Thoracic aorta (tissue), 2 donors: ENCODE results near the gene ITSN2. TPM values are rescaled to one million over a fixed set of nuclear protein-coding genes. Genes with fewer than 3 reads are reported as not detected.

Experiments
- ATAC-seq: fragments of 150-250 bp; one replicate; pipeline ENCODE4 v1.8.0; 2017; ENCODE audit warnings: low read depth; ENCODE audit not compliant: insufficient number of reproducible peaks, low FRiP score
- DNase-seq: peaks from one replicate; pipeline ENCODE4 v3.0.0-alpha.2; 2020; ENCODE audit warnings: low spot score
- H3K27ac ChIP-seq, 2 donors: fragments of 200-600 bp; sonication (generic); 1 replicate in 1 of 2; 2 replicates in 1 of 2; pipeline ENCODE4 v1.5.1; 2016; ENCODE audit warnings: mild to moderate bottlenecking in 2 of 2, moderate library complexity in 2 of 2
- H3K27me3 ChIP-seq: fragments of 200-600 bp; sonication (generic); replicated peaks from 2 replicates; pipeline ENCODE4 v1.6.0; 2016; ENCODE audit warnings: mild to moderate bottlenecking; ENCODE audit not compliant: insufficient read depth
- H3K36me3 ChIP-seq: fragments of 200-600 bp; sonication (generic); one replicate; pipeline ENCODE4 v1.5.1; 2016
- H3K4me1 ChIP-seq, 2 donors: fragments of 200-600 bp; sonication (generic); 1 replicate in 1 of 2; 2 replicates in 1 of 2; pipeline versions ENCODE4 v1.5.1 to v1.6.0; 2016; ENCODE audit warnings: low read depth in 2 of 2, mild to moderate bottlenecking in 1 of 2; ENCODE audit not compliant: control insufficient read depth in 1 of 2
- H3K4me3 ChIP-seq: fragments of 200-600 bp; sonication (generic); 2 replicates; pipeline ENCODE4 v1.5.1; 2016; ENCODE audit warnings: mild to moderate bottlenecking
- H3K9me3 ChIP-seq: fragments of 200-600 bp; sonication (generic); 2 replicates; pipeline ENCODE4 v1.5.1; 2016
- total RNA-seq, 2 donors: library from RNA; depleted of rRNA; stranded (reverse); fragments of >200 nt; gene quantifications; one replicate each; pipeline versions ENCODE4 v1.1.0 to v1.2.3, GENCODE V29; 2016
- TF ChIP-seq, protein P1 (sequence below): fragments of 200-600 bp; sonication (generic); IDR thresholded peaks from one replicate; pipeline ENCODE4 v1.5.1; 2019; ENCODE audit warnings: antibody characterized with exemption

Gene ITSN2
- total RNA-seq, 2 donors from 2014 or later = 64.0 to 121 TPM

DNA sequence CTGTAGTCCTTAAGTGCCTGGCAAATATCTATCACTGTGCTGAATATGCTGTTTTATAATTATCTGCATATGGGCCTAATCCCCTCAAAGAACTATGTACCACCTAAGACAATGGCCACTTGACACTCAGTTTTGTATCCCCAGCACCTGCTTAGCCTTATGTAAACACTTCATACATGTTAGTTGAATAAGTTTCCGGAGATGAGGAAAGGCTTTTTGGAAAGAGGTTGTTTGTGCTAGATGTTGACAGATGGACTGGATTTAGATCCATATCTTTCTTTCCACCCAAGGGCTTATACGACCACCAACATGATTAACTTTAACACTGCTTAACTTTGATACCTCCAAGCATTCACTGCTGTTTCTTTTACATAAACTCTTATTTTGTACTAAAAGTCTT lies 122.2 kb downstream of the ITSN2 start:
- Histone ChIP-seq H3K27ac (no peak overlapping the region), H3K27me3 (no peaks in the 10 kb centered on the region), H3K4me1 (no peaks in the 10 kb centered on the region), H3K9me3 (no peaks in the 10 kb centered on the region), H3K4me3 (no peak overlapping the region), H3K36me3 (peaks cover 8% of the 10 kb centered on the region)
- TF ChIP-seq, protein P1, sequence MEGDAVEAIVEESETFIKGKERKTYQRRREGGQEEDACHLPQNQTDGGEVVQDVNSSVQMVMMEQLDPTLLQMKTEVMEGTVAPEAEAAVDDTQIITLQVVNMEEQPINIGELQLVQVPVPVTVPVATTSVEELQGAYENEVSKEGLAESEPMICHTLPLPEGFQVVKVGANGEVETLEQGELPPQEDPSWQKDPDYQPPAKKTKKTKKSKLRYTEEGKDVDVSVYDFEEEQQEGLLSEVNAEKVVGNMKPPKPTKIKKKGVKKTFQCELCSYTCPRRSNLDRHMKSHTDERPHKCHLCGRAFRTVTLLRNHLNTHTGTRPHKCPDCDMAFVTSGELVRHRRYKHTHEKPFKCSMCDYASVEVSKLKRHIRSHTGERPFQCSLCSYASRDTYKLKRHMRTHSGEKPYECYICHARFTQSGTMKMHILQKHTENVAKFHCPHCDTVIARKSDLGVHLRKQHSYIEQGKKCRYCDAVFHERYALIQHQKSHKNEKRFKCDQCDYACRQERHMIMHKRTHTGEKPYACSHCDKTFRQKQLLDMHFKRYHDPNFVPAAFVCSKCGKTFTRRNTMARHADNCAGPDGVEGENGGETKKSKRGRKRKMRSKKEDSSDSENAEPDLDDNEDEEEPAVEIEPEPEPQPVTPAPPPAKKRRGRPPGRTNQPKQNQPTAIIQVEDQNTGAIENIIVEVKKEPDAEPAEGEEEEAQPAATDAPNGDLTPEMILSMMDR = no peak
- DNase-seq (no peak), ATAC-seq (no peak)

DNA sequence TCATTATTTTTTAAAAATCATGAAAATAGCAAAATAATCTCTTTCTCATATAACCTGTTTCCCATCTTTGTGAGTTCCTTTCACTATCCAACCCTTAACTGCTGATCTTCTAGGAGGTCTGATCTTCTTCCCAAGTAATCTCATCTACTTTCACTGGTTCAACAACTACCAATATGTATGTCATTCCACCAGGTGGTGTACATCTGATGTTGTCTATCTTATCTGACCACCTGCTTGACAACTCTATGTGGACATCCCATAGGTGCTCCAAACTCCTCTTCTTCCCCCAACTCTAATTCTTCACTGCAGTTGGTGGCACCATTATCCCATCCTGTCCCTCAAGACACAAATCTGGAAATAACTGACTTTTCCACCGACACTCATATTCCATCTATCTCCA lies 123.0 kb downstream of the ITSN2 start:
- Histone ChIP-seq H3K9me3 (no peaks in the 10 kb centered on the region), H3K4me3 (no peak overlapping the region), H3K27me3 (no peaks in the 10 kb centered on the region), H3K36me3 (peaks cover 8% of the 10 kb centered on the region), H3K27ac (no peak overlapping the region), H3K4me1 (no peaks in the 10 kb centered on the region)
- no peak for DNase-seq
- no peak for ATAC-seq
- TF ChIP-seq, protein P1 = no peak

DNA sequence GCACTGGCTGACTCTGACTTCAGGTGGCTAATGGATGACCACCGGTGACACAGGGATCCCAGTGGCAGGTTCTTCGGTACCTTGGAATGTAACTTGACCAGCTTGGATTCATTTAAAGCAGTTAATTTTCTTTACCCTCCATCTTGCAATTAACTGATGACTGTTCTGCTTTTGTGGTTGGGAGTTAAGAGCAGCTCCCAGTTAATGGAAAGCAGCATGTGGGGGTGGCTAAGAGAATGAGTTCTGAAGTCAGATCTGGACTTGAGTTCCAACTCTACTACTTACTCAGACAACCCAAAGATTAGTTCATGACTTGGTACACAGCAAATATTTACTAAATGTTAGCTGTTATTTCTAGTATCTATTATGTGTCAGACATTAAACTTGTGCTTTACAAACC lies 127.0 kb downstream of the ITSN2 start:
- DNase-seq (no peak), ATAC-seq (no peak)
- Histone ChIP-seq H3K4me1 (no peaks in the 10 kb centered on the region), H3K9me3 (no peaks in the 10 kb centered on the region), H3K4me3 (no peak overlapping the region), H3K27me3 (no peaks in the 10 kb centered on the region), H3K36me3 (peaks cover 5% of the 10 kb centered on the region), H3K27ac (no peak overlapping the region)
- TF ChIP-seq, protein P1 = no peak

DNA sequence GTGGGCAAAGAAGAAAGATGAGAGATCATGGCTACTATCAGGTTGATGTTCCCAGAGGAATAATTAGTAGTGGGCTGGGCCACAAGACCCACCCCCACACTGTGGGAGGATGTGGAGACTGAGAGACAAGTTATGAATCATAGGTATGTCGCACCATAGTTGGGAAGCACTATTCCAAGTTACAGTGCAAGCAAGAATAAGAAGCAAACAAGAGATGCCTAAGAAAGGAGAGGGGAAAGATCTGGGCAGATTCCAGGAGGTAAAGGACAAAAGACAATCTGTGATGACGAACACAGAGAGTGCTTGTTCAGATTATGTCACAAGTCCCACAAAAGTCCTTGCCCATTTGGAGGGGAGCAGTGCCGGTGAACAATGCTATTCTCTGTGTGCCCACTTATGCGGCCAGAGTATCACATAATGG lies 128.9 kb downstream of the ITSN2 start:
- Histone ChIP-seq H3K27me3 (no peaks in the 10 kb centered on the region), H3K4me3 (no peak overlapping the region), H3K4me1 (no peaks in the 10 kb centered on the region), H3K27ac (no peak overlapping the region), H3K36me3 (peaks cover 5% of the 10 kb centered on the region), H3K9me3 (no peaks in the 10 kb centered on the region)
- TF ChIP-seq, protein P1 = no peak
- DNase-seq = no peak
- no peak for ATAC-seq

DNA sequence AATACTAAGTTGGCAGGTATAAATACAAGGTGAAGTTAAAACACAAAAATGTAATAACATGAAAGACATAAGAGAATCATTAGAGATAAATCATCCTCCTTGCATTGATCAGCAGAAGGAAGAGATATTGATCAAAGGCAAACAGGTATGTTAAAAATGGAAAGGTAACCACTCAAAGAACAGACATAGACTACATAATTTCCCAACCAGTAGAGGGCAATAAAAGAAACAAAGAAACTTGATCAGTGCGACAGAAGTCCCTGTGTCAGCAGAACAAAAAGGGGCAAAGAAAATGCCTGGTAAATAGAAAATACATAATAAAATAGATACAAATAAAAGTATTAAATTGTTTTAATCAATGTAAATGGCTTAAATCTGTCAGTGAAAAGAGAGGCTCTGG lies 131.9 kb downstream of the ITSN2 start:
- Histone ChIP-seq H3K4me1 (no peaks in the 10 kb centered on the region), H3K9me3 (no peaks in the 10 kb centered on the region), H3K27ac (no peak overlapping the region), H3K27me3 (no peaks in the 10 kb centered on the region), H3K4me3 (no peak overlapping the region), H3K36me3 (peaks cover 9% of the 10 kb centered on the region)
- TF ChIP-seq, protein P1 = no peak
- DNase-seq (no peak), ATAC-seq (no peak)
